ENCODE measurements around the gene BRINP2.

DNA sequence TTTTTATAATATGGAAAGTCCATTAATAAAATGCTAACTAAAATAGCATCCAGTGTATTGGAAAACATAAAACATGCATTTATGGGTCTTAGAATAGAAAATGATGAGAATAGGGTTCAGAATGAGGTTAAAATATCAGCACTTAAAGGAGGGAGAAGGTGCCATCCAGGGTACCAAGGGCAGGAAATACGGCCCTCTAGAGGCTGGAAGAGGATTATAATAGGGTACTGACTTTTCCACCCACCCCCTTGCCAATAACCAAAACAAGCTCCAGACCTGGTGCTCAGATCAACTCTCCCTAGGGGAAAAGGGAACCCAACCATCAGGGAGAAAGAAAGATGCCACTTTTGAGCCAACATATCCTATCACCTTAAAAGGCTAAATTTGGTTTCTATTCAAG lies 32.9 kb upstream of the BRINP2 start:
- no peak for TF ChIP-seq POLR2A (IDR thresholded peaks at IDR 0.05)
- TF ChIP-seq, protein P1, sequence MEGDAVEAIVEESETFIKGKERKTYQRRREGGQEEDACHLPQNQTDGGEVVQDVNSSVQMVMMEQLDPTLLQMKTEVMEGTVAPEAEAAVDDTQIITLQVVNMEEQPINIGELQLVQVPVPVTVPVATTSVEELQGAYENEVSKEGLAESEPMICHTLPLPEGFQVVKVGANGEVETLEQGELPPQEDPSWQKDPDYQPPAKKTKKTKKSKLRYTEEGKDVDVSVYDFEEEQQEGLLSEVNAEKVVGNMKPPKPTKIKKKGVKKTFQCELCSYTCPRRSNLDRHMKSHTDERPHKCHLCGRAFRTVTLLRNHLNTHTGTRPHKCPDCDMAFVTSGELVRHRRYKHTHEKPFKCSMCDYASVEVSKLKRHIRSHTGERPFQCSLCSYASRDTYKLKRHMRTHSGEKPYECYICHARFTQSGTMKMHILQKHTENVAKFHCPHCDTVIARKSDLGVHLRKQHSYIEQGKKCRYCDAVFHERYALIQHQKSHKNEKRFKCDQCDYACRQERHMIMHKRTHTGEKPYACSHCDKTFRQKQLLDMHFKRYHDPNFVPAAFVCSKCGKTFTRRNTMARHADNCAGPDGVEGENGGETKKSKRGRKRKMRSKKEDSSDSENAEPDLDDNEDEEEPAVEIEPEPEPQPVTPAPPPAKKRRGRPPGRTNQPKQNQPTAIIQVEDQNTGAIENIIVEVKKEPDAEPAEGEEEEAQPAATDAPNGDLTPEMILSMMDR (IDR thresholded peaks at IDR 0.05): no peak

Measured in heart left ventricle (tissue), 13 donors.